Measurements from ENCODE around the gene IFI16. TPM values are rescaled to one million over a fixed set of nuclear protein-coding genes. Genes with fewer than 3 reads are reported as not detected.

IFI16 gene
- total and polyA plus RNA-seq, 2 of the 4 experiments (the other 2 are of a cell fraction): 45.0 to 65.3 TPM

DNA sequence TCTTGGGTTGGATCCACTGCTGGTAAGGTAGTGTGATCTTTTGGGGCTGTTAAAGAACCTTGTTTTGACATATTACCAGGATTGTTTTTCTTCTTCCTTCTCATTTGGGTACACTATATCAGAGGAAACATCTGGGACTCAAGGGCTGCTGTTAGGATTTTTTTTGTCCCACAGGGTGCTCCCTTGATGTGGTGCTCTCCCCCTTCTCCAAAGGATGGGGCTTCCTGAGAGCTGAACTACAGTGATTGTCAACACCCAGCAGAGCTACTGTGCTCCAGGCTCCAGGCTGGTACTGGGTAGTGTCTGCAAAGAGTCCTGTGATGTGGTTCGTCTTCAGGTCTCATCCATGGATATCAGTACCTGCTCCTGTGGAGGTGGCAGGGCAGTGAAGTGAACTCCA lies 20.6 kb downstream of the IFI16 start:
- Histone ChIP-seq H2AFZ (replicated peaks; ENCODE audit: low read length, poor library complexity) (no peak overlapping the region), H2AK9ac (replicated peaks; ENCODE audit: low read depth, low read length, poor library complexity) (no peak overlapping the region), H3K9ac (ENCODE audit: low read depth, low read length) (no peak overlapping the region), H2AK5ac (ENCODE audit: low read depth, low read length) (no peak overlapping the region), H3K36me3 (ENCODE audit: control insufficient read depth, insufficient read depth, low read length) (peaks cover 31% of the 10 kb centered on the region), H4K5ac (ENCODE audit: low read depth, low read length) (no peak overlapping the region), H3K4me3 (ENCODE audit: insufficient read depth, low read depth, low read length) (no peak overlapping the region), H3K4ac (ENCODE audit: low read depth, low read length) (no peak overlapping the region), H2BK15ac (ENCODE audit: low read depth, low read length) (no peak overlapping the region), H3K9me3 (ENCODE audit: control insufficient read depth, insufficient read depth, low read length) (no peaks in the 10 kb centered on the region), H3K56ac (ENCODE audit: extremely low read depth, insufficient read depth, low read length) (no peak overlapping the region), H4K20me1 (ENCODE audit: insufficient read depth, low read length) (no peaks in the 10 kb centered on the region), H3K18ac (ENCODE audit: low read depth, low read length) (no peak overlapping the region), H3K4me1 (ENCODE audit: control insufficient read depth, insufficient read depth, low read length) (no peaks in the 10 kb centered on the region), H3K27me3 (ENCODE audit: control insufficient read depth, insufficient read depth, low read length) (no peaks in the 10 kb centered on the region), H4K91ac (ENCODE audit: insufficient read depth, low read depth, low read length) (no peak overlapping the region), H3K9me1 (ENCODE audit: insufficient read depth, low read length) (peaks cover 4% of the 10 kb centered on the region; the same call in 1 of the 2 replicates), H3K27ac (ENCODE audit: insufficient read depth, low read length) (no peak overlapping the region), H2BK20ac (ENCODE audit: low read depth, low read length) (no peak overlapping the region), H3K14ac (replicated peaks; ENCODE audit: low read depth, low read length) (no peak overlapping the region), H2BK120ac (ENCODE audit: low read depth, low read length) (no peak overlapping the region), H2BK5ac (ENCODE audit: low read depth, low read length, poor library complexity, severe bottlenecking) (no peak overlapping the region), H3K23ac (ENCODE audit: low read depth, low read length) (no peak overlapping the region), H4K8ac (ENCODE audit: low read depth in 2 of 2, low read length in 2 of 2) (no peak overlapping the region), H3K4me2 (ENCODE audit: low read depth, low read length) (no peak overlapping the region), H3K79me1 (ENCODE audit: low read depth in 1 of 2, low read length in 2 of 2) (peaks cover 17 to 24% of the 10 kb centered on the region in 2 experiments; a peak in 3 of 4 replicates)
- WGBS, 2 experiments (ENCODE audit: extremely low coverage in 2 of 2, insufficient read length in 1 of 2): no CpG with 5 or more reads among the region's 1 CpG
- BruUV-seq (replicated peaks): no TSS peak
- ATAC-seq (ENCODE audit: low read depth) (no peak), DNase-seq (no peak)
- ChIA-PET CTCF (no interaction called here), POLR2A (ENCODE audit: unreplicated experiment) (no interaction called here)
- TF ChIP-seq POLR2A (IDR thresholded peaks at IDR 0.05; ENCODE audit: low read depth, low read length): no peak
- TF ChIP-seq CHD1 (IDR thresholded peaks at IDR 0.05; ENCODE audit: low read depth, low read length): no peak
- TF ChIP-seq RAD21 (IDR thresholded peaks at IDR 0.05; ENCODE audit: low read length): no peak
- intact Hi-C loops (cut with micrococcal nuclease): no loop called here
- dilution Hi-C loops (cut with HindIII; ENCODE audit: low sequenced_read_pairs, unreplicated experiment): no loop called here
- in situ Hi-C loops (cut with MboI; ENCODE audit: low sequenced_read_pairs): no loop called here
